GM21717 (cell line): Measurements from ENCODE around the gene PSG6.
"Not testable (repeated sequence)": the region's sequence is repeated elsewhere in the genome, so short reads cannot be mapped to it uniquely, and the experiment has no call there.

Experiments used
- ATAC-seq: cut with Tn5 transposase; IDR thresholded peaks from one replicate; pipeline ENCODE4 v1.9.1; 2021; ENCODE audit warnings: mild to moderate bottlenecking, moderate library complexity; ENCODE audit not compliant: unreplicated experiment

Gene PSG6

DNA sequence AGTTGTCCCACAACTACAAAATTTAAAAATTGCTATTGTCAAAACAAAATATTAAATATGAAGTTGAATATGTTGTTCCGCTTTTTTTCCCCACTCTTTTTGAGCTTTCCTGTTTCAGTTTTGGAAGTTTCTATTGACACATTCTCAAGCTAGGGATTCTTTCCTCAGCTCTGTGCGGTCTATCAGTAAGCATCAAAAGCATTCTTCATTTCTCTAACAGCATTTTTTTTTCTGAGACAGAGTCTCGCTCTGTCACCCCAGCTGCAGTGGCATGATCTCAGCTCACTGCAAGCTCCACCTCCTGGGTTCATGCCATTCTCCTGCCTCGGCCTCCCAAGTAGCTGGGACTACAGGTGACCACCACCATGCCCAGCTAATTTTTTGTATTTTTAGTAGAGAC lies 4.8 kb downstream of the PSG6 start:
- not testable (repeated sequence) for ATAC-seq

- not testable (repeated sequence) for ATAC-seq
Observed at GRCh38 chr19:42911731-42912130, 6.0 kb downstream of the PSG6 start.

DNA sequence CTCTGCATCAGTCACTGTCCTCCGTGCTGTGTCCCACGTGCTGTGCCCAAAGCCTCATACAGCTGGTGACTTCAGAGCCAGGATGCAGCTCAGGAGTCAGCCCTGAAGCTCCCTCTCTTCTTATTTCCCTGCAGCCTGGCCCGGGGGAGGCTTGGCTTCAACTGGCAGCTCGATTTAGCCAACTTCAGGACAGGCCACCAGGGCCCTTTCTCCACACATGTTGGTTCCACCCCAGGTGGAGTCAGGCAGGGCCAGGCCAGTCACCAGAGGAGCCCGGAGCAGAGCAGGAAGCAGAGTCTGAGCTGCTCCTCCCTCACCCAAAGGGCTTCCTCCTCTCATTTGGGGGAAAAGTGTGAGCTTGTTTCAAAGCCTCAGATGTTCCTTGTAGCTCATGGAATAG lies 11.5 kb downstream of the PSG6 start:
- ATAC-seq: not testable (repeated sequence)

DNA sequence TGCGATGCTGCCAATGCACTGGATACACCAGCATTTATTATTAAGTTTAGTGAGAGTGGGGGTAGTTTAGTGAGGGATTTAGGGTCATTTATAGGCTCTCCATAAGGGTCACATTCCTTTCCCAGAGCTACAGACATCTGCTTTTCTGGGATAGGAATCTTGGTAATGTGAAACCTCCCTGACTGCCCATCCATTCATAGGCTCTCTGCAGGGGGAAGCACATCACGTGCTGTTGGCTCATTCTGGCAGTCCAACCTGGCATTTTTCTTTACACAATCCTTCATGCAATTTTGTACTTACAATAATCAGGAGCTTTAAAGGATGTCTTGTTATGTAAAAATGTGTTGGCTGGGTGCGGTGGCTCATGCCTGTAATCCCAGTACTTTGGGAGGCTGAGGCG lies 17.1 kb downstream of the PSG6 start:
- not testable (repeated sequence) for ATAC-seq

DNA sequence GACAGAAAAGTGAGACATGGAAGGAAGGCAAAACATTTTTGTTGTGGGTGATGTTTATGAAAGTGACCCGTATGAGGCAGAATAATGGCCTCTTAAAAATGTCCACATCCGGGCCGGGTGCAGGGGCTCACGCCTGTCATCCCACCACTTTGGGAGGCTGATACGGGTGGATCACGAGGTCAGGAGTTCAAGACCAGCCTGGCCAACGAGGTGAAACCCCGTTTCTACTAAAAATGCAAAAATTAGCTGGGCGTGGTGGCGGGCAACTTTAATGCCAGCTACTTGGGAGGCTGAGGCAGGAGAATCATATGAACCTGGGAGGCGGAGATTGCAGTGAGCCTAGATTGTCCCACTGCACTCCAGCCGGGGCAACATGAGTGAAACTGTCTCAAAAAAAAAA lies 18.0 kb downstream of the PSG6 start:
- ATAC-seq: not testable (repeated sequence)

GRCh38 chr19:42899110-42899509 lies 18.6 kb downstream of the PSG6 start:
- not testable (repeated sequence) for ATAC-seq

- ATAC-seq: not testable (repeated sequence)
Observed at GRCh38 chr19:42898656-42899055, 19.0 kb downstream of the PSG6 start.

GRCh38 chr19:42897729-42898128 lies 20.0 kb downstream of the PSG6 start:
- not testable (repeated sequence) for ATAC-seq

DNA sequence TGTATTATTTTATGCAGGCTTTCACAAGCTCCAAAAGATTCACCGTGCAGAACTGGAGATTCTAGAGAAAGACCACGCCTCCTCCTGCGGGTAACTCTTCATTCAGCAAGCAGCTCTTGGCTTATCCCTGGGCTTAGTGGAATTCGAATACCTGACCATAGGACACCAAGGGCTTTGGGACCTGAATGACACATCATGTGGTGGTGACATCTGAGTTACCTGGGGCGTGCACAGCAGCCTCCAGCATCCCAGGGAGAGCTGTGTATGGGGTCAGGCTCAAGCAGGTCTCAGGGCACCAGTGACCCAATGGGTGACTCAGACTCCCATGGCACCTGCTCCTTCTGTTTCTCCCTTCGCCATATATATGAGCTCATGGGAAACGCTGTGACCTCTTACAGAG lies 27.2 kb downstream of the PSG6 start:
- ATAC-seq: not testable (repeated sequence)

DNA sequence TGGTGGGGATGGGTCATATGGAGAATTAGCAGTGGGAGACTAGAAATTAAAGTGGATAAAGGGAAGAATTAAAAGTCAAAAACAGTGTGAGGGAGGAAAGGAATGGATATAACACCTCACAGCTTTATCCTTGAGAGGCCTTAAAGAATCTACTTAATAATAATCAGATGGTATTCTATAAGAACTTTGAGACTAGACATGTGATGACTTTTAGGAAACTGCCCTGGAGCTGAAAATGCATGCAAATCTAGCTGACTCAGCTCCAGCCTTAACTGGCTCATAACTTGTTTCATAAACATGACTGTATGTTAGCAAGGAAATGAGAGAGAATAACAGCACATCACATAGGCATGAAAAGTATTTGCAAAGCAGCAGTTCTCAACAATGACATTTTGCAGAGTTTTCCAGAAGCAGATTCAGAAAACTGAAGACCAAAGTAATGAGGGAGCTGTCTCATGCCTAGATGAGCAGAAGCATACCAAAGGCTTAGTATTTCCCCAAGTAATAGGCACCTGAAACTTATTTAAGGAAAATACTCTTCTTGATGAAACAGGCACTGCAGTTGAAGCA lies 29.7 kb downstream of the PSG6 start:
- ATAC-seq: not testable (repeated sequence)

DNA sequence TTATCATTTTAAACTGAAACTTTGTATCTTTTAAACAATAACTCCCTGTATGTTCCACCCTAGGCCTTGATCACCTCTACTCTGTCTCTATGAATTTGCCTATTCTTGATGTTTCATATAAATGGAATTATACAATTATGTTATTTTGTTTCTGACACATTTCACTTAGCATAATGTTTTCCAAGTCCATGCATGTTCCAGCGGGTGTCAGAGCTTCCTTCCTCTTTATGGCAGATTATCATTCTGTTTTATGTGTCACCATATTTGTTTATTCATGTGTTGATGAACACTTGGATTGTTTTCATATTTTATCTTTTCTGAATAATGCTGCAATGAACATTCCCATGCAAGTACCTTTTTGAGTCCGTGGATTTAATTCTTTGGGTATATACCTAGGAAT lies 35.0 kb downstream of the PSG6 start:
- ATAC-seq: not testable (repeated sequence)

DNA sequence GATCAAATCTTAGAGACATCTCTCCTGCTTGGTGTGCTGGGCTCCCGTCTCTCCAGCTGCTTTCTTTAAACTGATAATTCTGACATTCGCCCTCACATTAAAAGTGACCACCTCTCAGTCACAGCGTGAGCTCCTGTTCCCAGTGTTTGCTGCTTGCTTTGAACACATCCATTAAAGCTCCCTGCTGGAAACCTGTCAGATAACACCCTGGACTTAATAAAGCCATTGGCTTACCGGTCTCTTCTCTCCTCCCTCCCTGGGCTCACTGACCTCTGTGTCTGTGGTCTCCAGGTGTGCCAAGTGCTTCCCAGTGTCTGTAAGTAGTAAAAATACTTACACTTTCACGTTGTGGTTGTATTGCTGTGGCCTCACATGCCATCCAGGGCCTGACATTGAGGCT lies 35.7 kb downstream of the PSG6 start:
- not testable (repeated sequence) for ATAC-seq

GRCh38 chr19:42881279-42881678 lies 36.4 kb downstream of the PSG6 start:
- not testable (repeated sequence) for ATAC-seq

DNA sequence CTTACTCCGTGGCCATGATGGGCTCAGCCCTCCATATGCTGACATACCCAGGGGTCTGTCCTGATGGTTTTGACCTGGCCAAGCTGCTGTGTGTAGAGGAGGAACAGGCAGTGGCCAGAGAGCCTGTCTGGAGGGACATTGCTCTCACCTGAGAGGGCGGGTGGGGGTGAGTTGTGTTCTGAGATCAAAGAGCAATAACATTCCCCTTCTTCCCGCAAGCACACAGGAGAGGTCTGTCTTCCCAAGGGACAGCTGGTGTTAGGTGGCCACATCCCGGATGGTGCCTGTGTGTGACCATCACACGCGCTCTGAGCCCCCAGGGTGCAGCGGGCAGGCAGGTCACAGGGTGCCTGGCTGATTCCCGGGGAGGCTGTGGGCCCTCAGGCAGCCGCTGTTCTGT lies 37.1 kb downstream of the PSG6 start:
- ATAC-seq: not testable (repeated sequence)

GRCh38 chr19:42879613-42880012 lies 38.1 kb downstream of the PSG6 start, which contains the start of gene PSG1:
PSG1 (minus strand) TSS chr19:42879713; CDS start chr19:42879581, 132 bp downstream.
- no peak for ATAC-seq

GRCh38 chr19:42876596-42876995 lies 41.1 kb downstream of the PSG6 start:
- not testable (repeated sequence) for ATAC-seq

DNA sequence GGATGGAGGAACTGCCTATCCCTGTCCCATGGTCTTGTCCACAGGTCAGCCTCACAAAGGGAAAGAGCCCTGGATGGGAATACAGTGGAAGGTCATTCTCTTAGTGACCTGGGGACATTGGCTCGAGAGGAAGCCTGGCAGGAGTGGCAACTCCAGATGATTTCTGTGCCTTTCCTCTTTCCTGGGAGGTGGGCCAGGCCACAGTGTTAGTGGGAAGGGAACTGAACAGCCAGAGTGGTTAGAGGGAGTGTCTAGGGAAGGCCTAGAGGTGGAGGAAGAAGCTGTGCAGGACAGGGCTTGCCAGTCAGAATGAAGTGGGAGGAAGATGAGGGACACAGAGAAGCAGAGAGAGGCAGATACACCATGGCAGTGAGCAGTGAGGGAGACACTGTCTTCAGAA lies 41.8 kb downstream of the PSG6 start:
- not testable (repeated sequence) for ATAC-seq

DNA sequence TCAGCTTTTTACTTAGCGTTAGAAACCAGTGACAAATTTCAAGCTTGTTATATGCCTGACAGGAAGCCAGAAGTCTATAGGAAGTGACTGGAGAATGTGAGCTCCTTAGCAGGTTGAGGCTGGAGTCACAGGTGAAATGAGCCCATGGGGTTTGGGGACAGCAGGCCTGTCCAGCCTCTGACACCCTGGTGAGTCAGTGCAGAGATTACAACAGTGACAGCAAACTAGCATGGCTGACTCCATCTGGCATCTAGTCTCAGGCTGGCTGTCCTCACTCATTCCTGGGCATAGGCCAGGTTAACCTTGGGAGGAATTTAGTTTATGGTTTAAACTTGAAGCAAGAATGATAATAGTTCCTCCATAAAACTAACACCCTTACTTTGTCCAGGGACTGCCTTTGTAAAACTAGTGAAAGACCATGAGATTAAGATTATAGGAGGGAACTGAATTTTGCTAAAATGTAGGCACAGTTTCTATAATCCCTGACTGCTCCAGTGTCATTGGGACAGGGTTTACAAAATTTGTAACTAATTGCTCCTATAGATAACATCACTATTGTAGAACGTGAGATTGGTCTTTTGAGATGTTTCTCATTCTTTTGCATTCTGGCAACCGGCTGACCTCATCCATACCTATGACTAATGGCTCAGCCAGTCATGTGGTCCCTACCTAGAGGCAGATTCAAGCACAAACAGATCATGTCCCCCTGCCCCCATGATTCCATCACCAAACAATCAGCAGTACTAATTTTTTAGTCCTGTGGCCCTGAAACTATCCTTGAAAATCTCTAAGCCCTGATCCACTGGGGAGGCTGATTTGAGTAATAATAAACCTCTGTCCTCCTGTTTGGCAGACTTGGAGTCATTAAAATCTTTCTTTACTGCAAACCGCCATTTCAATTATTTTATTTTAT lies 42.5 kb downstream of the PSG6 start:
- not testable (repeated sequence) for ATAC-seq

DNA sequence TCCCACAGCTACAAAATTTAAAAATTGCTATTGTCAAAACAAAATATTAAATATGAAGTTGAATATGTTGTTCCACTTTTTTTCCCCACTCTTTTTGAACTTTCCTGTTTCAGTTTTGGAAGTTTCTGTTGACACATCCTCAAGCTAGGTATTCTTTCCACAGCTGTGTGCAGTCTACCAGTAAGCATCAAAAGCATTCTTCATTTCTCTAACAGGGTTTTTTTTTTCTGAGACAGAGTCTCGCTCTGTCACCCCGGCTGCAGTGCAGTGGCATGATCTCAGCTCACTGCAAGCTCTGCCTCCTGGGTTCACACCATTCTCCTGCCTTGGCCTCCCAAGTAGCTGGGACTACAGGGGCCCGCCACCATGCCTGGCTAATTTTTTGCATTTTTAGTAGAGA lies 43.6 kb downstream of the PSG6 start:
- not testable (repeated sequence) for ATAC-seq

DNA sequence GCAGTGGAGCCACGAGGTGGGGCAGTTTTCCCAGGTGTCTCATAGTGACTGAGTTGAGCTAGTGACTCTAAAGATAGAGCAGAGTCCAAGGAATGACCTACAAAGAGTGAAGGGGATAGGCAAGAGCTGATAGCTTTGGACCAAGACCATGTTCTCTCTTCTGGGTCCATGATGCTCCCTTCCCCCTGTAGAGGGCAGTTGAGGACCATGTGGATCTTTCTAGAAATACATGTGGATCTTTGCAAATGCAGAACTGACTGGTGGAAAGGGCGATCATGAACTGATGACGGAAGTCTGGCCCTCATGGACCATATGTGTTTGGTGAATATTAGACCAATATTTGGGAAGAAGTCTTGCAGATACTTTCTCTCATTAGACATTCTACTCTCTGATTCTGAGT lies 45.1 kb downstream of the PSG6 start:
- ATAC-seq: no peak

DNA sequence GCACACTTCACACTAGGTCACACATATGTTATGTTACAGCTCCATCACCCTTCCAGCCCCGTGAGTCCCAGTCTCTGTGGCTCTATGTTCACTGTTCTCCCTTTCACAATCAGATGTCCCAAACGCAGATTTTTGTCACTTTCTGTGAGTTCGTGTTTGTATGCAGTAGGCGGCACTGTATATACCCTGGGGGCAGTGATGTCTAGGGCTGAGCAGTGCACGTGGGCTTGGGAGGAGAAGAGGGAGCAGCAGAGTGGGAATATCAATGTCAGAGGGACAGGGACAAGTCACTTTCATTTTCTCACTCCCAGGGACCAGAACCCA lies 60.2 kb downstream of the PSG6 start:
- no peak for ATAC-seq

GRCh38 chr19:42856866-42857543 lies 60.7 kb downstream of the PSG6 start:
- ATAC-seq: not testable (repeated sequence)
